HG03039 (cell line): ENCODE measurements around the gene ANKRD12.

Experiments used
- ATAC-seq: cut with Tn5 transposase; IDR thresholded peaks from one replicate; pipeline ENCODE4 v1.9.1; 2021; ENCODE audit warnings: mild to moderate bottlenecking, moderate library complexity; ENCODE audit not compliant: unreplicated experiment

The ANKRD12 gene

DNA sequence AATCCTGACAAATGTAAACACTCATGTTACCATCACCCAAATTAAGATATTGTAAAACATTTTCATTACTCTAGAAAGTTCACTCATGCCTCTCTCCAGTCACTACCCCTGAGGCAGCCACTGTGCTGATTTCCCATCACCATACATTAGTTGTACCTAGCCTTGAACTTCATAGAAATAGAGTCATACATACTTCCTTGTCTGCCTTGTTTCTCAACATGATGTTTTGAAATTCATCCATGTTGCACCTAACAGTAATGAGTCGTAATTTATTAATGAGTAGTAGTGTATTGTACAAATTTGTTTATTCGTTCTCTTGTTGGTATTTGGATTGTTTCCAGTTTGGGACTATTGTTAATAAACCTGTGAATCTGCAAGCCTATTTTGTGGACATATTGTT is 149.0 kb downstream of the ANKRD12 start:
- no peak for ATAC-seq

DNA sequence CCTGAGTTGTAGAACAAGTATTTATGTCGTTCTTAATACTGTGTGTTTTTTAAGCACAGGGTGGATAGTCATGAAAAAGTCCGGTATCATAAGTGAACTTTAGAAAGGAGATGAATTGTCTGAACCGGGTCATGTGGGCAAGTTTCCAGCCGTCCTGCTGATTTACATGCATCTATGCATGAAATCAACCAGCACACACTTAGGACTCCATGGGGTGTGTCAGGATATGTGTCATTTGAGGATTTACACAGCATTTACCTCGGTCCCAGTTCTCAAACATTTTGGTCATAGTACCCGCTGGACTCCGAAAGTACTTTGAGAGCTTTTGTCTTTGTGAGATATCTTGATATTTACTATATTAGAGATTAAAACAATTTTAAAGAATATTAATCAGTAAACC is 150.5 kb downstream of the ANKRD12 start:
- no peak for ATAC-seq

DNA sequence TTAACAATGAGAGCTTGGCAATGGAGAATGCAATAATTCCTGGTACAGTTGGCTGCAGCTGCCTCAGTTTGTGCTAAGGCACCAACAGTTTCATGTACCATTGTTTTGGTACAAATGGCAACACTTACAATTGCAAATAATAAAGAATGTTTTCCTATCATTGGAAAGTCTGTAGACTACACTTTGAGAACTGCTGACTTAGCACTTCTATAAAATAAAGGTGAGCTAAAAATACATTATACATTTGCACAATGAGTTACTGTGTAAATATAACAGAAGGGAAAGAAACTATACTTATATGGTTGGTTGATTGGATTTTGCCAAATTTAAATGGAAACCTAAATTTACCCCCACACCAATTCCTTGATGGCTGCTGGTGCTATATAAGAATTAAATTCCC is 153.1 kb downstream of the ANKRD12 start:
- no peak for ATAC-seq

DNA sequence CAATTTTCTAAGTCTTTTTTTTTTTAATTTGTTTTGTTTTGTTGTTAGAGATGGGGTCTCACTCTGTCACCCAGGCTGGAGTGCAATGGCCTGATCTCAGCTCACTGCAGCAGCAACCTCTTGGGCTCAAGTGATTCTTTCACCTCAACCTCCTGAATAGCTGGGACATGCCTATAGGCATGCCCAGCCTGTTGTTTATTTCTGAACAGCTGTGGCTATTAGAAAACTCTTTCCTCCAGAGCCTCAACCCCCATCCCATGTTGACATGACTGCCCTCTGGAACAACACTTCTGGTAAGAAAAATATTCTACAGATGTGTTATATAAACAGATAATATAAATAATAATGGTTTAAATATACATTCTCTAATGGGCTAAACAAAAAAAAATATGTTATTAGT is 153.6 kb downstream of the ANKRD12 start:
- ATAC-seq: no peak

DNA sequence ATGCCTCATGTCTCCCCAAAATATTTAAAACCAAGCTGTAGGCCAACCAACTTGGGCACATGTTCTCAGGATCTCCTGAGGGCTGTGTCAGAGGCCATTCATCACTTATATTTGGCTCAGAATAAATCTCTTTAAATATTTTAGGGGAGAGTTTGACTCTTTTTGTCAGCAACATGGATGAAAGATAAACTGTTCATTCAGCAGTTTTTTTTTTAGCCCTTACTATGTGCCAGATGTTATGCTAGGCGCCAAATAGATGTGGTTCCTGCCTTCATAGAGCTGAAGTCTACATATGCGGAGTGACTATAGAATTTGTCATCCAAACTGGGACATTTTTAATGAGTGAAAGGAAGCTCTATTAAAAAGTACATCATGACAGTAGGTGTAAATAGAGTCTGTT is 155.5 kb downstream of the ANKRD12 start:
- ATAC-seq: no peak

DNA sequence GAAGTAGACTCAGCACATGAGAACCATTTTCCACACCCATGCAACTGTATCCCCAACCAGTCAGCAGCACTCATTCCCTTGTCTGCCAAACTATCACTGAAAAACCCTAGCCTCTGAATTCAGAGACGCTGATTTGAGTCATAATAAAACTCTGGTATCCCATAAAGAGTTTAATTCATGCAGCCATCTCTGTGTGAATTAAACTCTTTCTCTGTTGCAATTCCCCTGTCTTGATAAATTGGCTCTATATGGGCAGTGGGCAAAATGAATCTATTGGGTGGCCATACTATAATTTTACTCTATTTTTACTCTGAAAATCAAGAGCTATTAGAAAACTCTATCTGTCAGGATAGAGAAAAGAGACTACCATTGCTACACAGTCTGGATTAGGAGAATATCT is 157.4 kb downstream of the ANKRD12 start:
- ATAC-seq: no peak

DNA sequence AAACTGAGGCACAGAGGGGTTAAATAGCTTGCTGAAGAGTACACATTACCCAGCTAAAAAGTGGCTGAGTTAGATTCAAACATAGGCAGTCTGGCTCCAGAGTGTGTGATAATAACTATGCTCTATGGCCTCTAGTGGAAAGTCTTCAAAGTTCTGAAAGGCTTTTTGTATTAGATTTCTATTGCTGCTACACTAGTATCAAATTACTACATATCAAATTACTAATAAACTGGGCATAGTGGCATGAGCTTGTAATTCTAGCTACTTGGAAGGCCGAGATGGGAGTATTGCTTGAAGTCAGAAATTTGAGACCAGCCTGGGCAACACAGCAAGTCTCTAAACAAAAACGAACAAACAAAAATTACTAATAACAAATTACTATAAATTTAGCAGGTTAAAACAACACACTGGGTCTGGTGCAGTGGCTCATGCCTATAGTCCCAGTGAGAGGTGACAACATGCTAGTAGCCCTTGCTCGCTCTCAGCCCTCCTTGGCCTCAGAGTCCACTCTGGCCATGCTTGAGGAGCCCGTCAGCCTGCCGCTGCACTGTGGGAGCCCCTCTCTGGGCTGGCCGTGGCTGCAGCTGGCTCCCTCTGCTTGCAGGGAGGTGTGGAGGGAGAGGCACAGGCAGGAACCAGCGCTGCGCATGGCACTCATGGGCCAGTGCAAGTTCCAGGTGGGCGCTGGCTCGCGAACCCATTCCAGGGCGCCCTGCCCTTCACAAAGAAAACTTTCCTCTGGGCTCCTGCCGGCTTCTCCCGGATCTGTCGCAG is 159.8 kb downstream of the ANKRD12 start:
- ATAC-seq: no peak

DNA sequence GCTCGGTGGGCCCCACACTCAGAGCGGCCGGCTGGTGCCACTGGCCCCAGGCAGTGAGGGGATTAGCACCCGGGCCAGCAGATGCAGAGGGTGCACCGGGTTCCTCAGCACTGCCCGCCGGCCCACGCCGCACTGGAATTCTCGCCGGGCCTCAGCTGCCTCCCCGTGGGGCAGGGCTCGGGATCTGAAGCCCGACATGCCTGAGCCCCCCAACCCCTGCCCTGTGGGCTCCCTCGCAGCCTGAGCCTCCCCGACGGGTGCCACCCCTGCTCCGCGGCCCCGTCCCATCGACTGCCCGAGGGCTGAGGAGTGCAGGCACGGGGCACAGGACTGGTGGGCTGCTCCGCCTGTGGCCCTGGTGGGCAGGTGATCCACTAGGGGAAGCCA is 160.4 kb downstream of the ANKRD12 start:
- no peak for ATAC-seq

DNA sequence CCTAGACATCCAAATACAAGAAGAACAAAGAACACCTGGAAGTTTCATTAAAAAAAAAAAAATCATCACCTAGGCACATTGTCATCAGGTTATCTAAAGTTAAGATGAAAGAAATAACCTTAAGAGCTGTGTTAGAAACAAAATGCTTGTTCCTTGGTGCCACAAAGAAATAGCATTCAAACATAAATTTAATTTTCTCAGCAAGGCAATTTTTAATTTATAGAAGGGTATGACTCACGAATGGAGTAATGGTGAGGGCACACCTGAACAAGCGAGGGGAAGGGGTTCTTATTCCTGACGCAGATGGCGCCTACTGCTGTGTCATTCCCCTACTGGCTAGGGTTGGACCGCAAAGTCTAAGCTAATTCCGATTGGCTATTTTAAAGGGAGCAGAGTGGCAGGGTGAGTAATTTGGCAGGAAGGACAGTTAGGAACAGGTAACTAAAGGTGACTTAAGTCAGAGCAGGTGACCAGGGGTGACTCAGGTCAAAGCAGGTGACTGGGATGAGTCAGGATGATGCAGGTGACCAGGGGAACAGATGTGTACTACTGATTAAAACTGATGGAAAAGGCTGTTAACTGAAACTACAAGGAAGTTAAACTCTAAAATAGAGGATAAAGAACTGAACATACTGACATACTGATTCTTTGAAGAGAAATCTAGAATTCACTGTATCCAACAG is 167.9 kb downstream of the ANKRD12 start:
- no peak for ATAC-seq

DNA sequence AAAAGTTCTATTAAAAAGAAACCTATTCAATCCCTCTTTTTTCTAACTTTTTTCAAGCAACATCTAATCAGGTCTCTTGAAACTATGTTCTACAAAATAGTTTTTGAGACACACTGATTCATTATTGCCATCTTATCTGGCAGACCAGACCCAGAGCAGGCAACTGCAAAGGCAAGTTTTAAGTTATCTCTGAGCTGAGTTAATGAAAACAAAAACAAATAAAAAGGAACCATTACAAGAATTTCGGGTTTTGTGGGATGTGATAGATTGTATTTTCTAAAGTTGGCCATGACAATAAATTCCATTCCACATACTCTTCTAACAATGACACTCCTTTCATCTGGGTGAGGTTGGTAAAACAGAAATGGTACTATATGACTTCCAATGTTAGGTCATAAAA is 182.8 kb downstream of the ANKRD12 start:
- ATAC-seq: no peak

DNA sequence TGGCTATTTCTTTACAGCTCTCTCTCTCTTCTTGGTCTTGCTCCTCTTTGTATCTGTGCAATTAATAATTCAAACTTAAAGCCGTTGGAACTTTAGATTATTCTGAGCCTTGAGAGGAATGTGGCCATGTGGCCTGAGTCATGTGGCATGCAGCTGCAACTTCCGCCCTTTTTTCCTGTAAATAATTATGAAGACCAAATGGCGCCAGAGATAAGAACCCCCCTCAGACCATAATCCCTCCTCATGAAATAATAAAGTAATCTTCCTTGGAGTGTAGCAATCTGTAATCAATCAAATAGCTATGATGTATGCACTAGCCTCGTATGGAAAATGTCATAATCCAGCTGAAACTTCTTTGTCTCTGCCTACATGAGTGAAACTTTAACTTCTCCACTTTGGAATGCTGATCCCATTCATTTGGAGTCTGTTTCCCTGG is 184.5 kb downstream of the ANKRD12 start:
- ATAC-seq: no peak

DNA sequence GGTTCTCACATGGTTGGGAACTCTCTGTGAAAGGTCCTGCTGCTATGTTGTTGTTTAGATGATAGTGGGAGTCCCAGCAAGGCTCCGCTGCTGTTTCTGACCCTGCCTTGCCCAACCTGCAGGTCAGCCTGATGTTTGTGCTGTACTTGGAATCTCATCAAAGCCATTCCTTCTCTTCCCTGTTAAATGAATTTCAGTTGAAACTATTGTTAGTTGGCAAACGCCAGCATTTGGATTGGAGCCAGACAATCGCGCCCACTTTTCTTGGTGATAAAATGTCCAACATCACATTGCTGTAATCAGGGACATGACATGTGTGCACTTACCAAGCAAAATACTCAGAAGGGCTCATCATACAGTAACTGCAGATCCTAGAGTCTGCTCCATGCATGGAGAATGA is 185.2 kb downstream of the ANKRD12 start:
- ATAC-seq: no peak

DNA sequence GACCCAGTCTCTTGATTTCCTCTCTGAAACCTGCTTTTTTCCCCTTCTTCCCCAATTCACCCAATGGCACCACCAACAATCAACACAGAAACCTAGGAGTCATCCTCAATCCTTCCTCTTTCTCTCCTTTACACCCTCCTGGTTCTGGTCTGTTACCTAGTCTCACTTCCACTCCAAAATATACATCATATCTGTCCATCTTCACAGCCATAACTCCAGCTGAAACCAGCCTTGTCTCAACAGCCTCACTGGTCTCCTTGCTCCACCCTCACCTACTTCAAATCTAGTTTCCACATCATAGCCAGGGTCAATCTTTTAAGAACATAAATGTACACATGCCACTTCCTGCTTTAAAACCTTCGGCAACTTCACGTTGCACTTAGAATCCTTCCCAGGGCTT is 186.2 kb downstream of the ANKRD12 start:
- ATAC-seq: no peak

DNA sequence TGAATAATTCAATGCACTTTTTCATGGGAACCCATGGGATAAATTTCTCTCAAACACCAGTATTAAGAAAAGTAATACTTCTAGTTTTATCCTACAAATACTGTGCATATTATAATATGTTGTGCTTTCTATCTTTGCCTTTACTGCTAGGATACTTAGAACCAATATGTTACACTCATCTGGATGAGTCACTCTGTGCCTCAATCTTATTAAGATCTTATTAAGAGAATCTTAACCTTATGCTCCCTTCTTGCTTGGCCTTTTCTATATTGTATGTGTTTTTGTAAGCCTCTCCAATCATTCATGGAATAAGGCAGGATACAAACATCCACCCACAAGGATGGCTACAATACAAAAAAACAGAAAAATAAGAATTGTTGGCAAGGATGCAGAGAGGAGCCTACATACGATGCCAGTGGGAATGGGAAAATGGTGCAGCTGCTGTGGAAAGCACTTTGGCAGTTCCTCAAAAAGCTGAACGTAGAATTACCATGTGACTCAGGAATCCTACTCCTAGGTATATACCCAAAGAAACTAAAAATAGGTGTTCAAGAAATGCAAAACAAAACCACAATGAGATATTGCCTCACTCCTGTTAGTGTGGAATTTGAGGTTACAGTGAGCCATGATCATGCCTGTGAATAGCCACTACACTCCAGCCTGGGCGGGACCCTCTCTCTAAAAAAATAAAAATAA is 187.3 kb downstream of the ANKRD12 start:
- ATAC-seq: no peak

DNA sequence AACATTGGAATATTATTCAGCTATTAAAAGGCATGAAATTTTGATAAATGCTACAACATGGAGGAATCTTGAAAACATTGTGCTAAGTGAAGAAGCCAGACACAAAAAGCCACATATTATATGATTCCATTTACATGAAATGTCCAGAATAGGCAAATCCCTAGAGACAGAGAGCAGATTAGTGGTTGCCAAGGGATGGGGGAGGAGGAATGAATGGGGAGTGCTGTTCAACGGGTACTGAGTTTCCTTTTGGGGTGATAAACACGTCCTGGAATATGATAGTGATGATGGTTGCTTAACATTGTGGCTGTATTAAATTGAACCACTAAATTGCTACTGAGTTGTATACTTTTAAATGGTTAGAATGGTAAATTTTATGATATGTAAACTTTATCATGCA is 189.1 kb downstream of the ANKRD12 start:
- ATAC-seq: no peak

DNA sequence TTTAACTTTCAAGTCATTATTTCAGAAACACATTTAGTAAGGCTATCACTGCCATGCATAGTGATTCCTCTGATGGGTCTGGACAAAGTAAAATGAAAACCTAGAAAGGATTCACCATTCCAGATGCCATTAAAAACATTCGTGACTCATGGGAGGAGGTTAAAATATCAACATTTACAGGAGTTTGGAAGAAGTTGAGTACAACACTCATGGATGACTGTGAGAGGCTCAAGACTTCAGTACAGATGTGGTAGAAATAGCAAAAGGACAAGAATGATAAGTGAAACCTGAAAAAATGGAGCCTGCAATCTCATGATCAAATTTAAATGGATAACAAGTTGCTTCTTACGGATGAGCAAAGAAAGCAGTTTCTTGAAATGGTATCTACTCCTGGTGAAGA is 192.2 kb downstream of the ANKRD12 start:
- ATAC-seq: no peak

DNA sequence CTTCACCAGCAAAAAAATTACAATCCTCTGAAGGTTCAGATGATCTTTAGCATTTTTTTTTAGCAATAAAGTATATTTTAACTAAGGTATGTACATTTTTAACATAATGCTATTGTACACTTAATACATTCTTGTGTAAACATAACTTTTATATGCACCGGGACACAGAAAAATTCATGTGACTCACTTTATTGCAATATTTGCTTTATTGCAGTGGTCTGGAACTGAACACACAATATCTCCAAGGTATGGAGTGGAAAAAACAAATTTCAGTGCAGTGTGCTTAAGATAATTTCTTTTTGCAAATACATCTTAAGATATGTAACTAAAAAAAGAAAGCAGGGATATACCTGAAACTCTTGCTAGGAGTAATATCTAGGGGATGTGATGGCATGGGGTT is 192.9 kb downstream of the ANKRD12 start:
- ATAC-seq: no peak

DNA sequence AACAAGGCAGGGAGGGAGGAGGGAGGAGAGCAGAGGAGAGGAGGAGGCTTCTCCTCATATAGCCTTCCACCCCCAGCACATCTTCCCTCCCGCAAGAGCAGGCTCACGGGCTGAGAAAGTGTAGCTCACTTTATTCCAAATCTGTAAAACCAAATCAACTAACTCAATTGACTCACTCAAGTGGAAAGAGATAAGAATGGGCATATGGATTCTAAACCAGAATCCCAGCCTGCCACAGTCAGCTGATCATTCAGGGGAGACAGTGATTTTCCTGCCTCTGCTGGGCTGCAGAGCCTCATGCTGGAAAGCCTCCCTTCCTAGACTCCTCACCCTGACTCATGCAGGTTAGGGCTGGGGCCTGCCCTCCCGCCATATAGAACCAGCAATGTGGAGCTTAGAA is 193.8 kb downstream of the ANKRD12 start:
- no peak for ATAC-seq

DNA sequence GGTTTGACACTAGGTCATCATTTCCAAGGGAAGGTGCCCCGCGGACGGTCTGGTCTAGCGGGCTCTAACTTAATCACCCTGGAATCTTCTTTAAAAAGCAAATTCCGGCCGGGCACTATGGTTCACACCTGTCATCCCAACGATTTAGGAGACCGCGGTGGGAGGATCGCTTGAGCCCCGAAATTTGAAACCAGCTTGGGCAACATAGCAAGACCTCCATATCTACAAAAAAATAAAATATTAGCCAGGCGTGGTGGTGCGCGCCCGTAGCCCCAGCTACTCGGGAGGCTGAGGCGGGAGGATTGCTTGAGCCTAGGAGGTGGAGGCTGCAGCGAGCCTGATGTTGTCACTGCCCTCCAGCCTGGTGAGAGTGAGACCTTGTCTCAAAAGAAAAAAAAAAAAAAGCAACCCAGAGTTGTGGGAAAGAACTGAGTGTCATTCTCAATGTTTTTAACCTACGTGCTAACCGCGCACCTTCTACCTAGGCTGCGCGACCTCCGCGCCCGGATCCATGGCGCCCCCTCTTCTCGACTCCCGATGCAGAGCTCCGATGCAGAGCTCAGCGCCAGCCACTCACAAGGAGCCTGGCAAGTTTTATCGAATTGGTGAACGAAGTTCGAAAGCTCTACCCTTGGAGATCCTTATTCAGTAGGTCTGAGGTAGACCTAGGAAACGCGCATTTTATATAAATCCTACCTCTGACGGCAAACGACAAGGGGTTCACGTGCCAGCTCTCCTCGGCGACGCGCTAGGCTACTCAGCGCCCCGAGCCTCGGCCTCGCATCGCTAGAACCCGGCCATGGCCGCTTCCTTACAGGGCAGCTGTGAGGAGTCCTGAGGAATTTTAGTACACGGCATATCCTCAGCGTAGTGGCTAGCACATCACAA is 197.1 kb downstream of the ANKRD12 start:
- peak; percentile 32 for ATAC-seq

DNA sequence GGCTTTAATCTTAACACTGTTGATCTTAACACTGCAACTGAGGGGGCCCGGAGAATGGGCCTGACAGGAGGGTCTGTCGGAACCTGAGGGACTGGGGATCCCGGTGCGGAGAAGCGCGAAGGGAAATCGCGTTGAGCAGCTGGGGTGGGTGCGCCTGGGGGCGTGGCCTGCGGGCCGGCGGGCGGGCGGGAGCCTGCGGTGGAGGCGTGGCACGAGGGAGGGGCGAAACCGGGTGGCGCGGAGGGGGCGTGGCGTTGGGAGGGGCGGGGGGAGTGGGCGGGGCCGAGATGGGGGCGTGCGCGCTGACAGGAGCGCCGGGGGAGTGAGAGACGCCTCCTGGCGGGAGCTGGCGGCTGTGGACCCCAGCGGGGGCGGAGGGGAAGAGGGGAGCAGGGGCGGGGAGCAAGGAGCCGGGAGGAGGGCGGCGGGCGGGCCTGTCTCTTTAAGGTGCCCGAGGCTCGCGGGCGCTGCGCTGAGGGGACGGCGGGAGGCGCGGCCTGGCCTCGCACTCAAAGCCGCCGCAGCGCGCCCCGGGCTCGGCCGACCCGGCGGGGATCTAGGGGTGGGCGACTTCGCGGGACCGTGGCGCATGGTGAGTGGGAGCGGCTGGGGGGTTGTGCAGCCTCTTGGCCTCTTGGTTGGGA is 197.9 kb downstream of the ANKRD12 start, which contains the start of gene TWSG1:
Gene TWSG1 (plus strand): TSS at position 445 of the 644 bp plus-strand sequence. CDS start 2,457 bp downstream, outside the sequence.
- ATAC-seq: peak; percentile 81
